ENCODE results near the gene FOXC1.

The FOXC1 gene

DNA sequence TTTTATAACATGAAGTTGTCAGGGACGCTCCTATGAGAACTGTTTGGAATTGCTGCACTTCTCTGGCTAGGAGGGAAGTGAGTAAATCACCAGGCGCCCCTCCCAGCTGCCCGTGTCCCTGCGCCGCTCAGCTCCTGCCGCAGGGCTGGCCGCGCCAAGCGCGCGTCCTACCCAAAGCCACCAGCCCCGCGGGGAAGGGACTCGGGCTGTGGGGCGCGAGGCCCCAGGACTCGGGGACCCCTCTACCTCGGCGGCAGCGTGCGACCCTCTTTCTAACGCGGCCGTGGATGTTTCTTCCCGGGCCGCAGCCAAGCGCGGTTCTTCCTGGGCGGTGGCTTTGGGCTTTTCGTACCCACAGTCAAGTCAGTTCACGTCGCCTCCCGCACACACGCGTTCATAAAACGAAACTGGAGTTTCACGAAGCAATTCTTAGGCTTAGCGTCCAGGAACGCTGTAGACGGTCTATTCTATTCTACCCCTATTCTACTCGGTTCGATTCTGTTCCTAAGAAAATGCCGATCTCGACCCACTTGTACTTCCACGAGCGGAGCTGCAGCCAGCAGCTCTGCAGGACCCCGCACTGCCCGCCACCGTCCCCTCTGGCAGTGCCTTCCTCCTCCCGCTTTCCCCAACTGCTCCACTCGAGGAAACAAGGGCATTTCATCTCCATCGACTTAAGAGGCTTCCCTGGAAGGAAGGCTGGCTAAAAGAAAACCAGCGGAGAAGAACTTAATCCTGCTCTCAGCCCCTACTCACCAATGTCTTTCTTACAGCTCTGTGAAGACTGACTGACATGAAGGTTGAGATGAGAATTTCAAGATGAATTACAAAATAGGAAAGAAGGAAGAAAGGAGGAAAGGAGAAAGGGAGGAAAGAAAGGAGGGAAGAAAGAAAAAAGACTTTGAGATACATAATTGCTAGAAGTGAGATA lies 15.4 kb downstream of the FOXC1 start:
- no peak for DNase-seq

DNA sequence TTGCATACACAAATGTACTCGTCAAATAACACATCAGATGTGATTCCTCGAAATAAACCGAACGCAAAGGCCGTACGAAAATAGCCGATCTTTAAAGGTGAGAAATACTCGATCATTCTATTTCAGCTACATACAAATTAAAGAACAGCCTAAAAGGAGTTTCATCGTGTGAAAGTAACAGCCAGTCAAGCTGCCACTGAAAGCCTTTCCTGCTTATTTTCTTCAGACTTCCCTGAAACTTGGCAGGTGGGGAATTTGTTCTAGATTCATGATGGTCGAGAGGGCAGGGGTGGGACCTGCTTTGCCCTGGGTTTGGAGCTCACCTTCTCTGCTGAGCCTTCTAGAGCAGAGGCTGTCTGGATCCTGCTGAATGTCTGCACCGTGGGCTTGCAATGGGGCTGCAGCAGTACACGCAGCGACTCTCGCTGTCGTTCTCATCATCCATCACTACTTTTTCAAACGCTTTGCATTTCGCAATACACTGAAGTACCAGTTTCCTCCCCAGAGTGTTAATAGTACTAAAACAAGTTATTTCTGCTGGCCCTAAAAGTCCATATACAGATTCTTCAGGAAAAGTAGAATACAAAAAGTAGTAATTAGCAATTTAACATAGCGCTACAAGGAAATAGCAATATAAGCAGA lies 16.2 kb downstream of the FOXC1 start:
- no peak for DNase-seq

DNA sequence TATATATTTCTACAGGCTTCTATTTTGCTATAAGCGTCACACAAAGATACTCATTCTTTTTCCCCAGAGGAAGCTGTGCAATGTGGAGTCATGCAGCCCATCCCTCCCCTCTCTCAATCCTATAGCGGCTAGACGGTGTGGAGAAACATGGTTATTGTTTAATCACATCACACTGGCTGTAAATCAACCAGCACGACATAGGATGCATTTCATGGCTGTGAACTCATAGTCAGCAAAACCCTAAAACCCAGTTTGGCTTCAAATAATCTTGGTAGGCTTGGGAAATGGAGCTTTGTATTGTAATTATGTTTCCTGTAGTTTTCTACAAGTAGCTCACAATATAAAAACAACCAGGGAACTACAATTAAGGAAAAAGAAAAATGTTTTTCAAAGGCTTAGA lies 16.8 kb downstream of the FOXC1 start:
- no peak for DNase-seq

DNA sequence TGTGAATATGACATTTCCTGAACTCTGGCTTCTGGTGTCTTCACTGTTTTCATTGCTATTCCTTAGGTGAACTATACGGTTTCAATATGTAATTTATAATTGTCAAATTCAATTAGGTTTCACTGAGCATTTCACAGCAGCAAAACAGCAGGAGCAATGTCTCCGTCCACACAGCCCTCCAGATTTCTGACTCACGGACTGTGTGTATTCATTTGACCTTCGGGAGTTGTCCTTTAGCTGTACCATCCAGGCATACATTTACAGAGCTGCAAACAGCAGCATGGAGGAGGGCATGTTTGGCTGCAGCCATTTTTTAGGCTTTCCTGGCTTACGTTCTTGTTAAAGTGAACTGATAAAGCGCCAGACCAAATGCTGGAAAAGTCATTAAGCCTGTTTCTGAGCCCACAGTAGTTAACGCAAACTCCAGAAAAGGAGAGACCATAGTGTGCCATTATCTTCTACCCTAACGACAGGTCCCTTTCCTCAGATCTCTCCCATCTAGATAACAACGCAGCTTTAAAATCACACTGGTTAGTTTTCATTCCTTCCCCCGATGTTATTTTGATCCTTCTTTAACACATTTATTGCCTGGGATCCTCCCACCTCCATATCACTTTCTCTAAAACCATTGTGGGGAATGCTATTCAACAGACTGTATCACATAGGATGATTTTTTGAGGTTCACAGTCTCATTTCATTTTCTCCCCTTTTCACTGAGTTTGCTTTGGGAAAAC lies 18.3 kb downstream of the FOXC1 start:
- DNase-seq, result no peak

DNA sequence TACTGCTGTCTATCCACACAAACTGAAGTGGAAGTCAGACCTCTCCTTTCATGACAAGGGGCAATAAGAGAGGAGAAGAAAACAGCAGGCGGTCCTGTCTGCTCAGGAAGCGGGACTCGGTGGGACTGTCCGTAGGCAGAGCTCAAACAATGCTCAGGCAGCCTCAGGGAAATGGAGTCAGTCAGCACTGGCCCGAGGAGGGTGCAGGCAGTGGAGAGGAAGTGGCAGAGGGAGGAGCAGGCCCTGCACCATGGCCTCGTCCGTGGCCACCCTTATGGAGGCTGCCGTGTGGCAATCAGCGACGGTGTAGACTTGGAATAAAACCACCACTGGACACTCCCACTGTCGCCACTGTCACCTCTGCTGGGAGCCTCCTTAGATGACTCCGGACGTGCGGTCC lies 19.6 kb downstream of the FOXC1 start:
- DNase-seq, result no peak

DNA sequence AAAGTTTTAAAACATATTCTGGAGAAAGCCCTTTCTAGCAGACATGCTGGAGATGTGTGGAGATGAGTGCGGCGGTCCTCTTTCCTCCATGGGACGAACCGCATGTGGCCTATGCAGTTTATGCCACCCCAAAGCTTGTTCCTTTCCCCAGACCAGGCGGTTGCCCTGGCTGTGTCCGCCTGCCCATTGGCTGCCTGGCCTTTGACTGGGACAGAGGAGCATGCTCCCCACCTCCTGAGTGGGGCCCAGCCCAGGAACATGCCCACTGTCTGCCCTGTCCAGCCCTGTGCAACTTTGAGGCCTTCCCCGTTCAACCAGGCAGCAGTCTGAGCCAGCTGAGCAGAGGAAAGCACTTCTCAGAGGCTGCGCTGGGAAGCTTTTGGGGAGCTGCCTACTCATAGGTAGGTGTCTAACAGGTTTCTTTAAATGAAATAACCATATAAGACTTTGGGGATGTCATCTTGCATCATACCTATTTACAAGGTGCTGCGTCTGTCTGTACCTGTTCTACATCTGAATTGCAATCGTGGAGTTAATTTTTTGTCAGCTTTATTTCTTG lies 20.6 kb downstream of the FOXC1 start:
- DNase-seq, result no peak

DNA sequence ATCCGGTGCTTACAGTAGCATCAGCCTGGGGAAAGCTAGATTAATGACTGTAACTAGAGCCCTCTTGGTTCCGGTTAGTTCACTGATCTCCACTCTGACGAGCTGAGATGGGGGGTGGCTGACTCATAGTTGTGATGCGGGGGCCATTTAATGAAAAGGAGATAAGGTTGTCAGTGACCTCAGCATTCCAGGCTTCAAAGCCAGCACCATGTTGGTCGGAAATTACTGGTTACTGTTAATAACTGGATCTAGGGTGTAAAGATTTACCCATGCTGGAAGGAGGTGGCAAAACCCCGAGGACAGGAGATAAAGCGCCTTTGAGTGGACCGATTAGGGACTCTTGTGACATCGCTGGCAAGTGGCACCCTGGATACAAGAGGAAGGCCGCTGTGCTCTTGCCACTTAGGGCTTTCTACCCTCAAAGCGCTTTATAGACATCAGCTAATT lies 21.1 kb downstream of the FOXC1 start:
- DNase-seq, result no peak

DNA sequence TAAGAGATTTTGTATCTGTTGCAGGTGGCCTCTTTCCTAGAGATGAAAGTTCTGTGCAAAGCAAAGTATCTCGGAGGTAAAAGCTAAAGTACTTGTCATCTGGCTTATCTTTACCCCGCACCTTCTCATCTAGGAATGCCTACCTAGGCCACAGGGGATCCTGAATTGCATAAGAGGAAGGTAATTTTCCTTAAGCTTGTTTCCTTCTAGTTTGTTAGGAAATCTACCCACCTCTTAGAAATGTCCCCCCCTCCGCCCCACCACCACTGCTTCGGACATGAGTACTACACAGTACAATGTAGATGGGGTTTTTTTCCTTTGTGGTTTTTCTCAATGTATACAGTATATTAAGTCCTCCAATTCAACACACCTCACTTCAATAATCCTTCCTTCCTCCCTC lies 21.5 kb downstream of the FOXC1 start:
- no peak for DNase-seq

DNA sequence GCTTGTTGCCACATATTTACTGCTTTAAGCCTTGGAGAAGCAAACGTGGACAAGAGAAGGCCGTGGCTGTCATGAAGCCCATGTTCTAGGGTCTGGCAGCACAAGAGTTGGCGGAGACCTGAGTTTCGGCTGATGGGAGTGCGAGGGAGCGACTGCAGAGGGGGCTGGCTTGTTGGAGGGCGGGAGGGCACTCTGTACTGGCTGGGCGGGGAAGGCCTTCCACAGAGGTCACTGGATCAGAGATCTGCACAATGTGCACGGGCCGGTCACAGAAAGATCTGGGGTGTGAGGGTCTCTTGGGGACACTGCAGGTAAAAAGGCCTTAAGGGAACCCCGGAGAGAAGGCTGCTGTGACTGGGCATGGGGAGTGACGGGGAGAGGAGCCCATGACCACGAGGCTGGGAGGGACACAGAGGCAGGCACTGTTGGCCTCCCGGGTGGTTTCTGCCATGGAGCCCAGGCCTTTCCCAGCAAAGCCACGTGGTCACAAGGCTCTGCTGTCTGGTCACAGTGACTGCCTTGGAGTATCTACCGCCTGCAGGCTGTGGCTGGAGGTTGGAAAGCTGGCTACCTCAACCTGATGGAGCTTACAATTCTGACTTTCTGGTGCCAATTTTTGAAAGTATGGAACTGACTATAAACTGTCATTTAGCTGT lies 23.8 kb downstream of the FOXC1 start:
- DNase-seq, result no peak

DNA sequence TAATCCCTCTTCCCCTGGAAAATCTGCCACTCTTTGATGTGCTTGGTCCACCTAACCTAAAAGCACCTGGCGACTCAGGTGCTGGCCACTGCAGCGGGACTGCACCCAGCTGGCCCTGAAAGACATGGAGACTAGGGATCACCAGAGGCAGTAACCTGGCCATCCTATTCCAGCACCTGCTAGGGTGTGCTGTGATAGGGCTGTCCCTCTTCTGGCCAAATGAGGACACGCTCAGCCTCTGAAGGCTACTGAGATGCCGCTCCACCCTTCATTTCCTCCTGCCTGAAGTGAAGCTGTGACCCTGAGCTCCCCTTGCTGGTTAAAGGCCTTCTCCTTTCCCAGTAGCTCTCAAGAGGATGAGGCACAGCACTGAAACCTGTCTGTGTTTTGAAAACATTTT lies 24.4 kb downstream of the FOXC1 start:
- DNase-seq, result no peak

DNA sequence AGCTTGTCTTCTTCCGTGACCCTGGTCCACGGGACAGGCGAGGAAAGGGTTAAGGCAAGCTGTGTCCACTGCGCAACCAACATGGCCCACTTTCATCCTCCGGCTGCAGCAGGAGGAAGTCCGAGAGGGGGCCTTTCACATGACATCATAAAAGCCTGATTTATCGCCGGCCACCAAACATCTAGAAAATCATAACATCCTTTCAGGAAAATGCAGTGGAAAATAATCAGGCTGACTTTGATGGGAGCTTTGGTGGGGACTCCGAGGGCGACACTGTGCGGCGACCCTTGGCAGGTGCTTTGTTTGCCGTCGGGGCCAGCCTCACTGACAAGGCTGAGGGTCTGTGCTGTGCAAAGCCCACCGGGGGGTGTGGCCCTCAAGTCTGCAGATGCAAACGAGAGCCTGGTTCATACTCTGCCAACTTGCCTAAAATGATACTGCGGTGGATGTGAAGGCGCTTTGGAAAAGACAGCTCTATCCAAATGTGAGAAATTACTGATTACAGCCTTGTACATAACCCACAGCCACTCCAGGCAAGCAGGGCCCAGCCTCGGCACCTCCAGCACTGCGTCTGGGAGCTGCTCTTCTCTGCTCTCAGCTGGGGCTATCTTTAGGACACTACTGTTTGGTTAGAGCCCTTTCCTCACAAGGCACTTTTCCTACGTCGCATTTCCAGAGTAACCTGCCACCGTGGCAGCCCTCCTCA lies 25.7 kb downstream of the FOXC1 start:
- DNase-seq, result no peak

DNA sequence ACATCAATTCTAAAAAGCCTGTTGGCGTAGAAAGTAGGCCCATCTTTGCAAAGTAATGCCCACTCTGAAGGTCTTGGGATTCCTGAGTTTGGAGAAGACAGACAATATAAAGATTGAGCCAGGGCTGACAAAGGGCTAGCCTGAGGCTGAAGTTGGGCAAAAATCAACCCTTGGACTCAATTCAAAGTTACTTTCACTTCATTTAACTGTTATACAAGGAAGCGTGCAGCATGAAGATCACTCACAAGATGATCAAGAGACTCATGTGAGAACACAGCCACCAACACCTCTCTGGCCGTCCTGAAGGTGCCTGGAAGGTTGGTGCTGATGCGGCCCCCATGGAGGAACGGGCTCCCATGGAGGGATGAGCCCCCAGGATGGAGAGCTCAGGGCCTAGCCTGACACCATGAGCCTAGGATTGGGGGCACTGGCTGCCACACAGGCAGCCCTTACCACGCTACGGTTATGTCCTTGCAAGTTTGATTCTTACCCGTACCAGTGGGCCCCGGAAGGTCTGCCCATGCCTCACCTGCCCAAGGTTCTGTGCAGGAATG lies 26.6 kb downstream of the FOXC1 start:
- DNase-seq, result no peak

DNA sequence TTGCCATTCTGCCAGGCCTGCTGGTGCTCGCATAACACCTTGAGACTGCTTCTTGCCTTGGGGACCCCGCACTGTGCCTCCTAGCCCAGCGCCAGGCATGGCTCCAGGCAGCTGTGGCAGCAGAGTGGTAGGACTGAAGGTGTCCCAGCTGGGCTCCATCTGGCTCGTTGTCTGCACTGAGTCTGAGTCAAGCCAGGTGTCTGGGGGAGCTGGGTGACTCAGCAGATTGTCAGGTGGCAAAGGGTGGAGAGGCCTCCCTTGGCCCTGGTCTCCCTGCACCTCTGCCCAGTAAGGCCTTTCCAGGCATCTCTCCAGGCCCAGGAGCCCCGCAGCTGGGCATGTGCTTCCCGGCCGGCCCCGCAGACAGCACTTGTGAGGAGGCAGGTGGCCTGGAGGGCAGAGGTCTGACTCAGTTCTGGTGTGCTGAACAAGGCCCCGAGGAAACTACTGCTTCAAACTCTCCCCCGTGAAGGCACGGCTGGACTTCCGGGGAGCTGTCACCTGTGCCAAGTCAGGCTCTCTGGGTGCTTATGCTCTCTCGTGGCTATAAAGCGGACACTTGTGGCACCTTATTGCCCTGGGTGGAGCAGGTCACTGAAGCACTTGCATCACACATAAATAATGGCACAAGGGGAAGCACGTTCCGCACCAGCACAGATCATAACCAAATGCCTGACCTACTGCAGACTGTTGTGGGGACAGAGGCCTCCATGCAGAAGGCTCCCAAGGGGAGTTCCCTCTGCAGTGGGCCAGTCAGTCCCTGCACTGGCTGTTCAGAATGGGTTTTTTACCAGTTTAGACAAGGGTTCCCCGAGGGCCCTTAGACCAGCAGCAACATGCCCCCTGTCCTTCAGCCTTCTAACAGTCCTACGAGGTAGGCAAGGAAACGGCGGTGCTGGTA lies 27.5 kb downstream of the FOXC1 start:
- no peak for DNase-seq

DNA sequence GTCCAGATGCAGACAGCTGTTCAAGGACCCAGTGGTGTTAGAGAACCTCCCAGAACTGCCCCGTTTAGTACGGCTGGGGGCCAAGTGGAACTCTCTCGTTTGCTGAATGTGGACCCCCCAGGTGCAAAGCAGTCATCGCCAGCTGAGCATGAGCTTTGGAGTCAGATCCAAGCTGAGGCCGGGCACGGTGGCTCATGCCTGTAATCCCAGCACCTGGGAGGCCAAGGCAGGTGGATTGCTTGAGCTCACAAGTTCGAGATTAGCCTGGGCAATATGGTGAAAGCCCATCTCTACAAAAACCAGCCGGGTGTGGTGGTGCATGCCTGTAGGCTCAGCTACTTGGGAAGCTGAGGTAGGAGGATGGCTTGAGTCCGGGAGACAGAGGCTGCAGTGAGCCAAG lies 29.7 kb downstream of the FOXC1 start:
- no peak for DNase-seq

DNA sequence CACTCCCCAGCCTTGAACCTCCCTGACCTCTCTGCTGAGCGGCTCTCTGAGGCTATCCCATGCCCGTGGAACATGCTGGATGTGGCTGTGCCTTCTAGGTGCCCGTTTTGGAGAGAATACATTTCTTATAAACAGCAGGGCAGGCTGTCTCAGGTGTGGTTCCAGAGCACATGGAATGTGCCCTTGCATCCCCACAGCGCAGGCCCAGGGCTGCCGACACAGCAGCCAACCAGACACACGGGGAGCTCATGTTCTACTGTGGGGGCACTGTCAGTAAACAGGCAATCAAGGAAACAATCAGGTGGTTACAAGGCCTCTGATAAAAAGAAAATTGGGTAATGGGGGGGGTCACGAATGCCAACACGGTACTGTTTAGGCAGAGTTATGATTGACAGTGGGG lies 30.8 kb downstream of the FOXC1 start:
- no peak for DNase-seq

DNA sequence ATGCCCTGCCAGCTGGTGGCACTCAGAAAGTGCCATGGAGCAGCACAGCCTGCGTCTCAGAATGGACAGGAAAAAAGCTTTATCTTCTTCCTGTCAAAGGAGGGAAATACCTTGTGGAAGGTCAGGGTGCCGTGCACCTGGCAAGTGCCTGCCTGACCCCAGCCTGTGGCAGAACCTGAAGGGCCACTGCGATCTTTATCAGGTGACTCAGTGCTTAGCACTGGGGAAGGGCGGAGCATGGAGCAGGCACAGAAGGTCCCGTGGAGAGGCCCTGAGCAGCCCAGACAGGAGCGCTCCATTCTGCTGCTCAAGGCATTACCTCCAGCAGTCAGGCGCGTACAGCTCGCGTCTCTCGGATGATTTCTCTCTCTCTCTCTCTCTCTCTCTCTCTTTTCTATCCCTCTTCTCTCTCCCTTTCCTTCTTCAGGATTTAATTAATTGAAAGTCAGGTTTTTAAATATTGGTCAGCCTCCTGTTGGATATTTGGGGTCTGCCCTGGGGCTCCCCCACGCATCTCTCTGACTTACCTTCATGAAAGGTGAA lies 31.7 kb downstream of the FOXC1 start:
- no peak for DNase-seq

DNA sequence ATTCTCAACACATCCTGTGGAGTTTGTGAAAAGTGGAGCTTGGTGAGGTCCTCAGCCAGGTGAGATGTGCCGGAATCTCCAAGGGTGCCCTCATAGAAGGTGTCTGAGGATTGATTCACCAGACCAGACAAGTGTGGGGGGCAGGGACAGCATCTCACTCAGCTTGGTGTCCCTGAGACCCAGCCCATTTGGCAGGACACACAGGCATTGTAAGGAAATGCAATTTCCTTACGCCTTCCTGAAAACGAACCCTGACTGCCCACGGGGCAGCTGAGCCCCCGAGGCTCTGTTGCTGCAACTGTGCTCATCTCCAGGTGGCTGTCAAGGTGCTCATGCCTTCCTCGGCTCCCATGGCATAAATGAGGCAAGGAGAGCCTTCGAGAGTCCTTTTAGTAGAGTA lies 33.4 kb downstream of the FOXC1 start:
- DNase-seq, result no peak

DNA sequence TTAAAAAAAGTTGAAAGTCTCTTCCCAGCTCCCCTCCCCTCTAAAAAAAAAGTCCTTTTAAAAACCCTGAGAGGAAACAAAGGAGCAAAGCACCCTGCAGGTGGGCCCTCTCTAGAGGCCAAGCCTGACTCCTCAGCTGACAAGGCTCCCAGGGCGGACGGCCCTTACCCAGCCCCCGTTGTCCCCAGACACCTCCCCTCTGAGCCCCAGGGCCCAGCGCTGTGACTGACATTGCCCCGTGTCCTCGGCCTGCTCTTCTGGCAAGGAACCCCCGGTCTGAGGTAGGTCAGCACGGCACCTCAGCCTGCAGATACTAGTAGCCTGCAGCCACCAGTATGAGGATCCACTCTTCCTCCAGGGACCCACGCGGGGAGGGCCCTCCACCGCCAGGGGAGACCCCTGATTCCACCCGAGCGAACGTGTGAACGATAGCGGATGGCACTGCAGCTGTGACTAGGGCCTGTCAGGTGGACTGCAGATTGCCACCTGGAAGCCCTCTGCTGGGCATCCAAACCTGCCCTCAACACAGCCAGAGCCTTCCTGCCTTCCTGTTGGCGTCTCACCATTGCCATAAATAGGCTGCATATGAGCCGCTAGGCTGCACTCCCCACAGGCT lies 34.2 kb downstream of the FOXC1 start:
- no peak for DNase-seq

DNA sequence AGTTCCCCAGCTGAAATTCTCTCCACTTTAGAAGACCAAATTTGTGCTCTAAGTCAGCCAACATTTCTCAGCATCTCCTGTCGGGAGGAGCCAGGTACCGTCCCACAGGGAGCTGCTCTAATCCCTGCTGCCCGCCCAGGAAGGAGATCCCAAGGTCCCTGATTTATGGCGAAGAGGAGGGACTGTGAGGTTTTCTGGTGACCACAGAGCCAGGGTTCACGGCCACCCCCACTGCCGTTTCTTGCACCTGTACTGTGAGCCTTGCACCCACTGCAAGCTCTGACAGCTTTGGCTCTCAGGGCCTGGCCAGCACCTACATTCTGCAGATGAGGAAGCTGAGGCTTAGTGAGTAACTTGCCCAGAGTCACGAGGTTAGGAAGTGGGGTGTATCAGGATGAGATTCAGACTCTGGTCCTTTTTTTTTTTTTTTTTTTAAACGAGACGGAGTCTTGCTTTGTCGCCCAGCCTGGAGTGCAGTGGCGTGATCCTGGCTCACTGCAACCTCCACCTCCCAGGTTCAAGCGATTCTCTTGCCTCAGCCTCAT lies 34.9 kb downstream of the FOXC1 start:
- DNase-seq, result no peak

All from activated gamma-delta T cell (primary cell).